GM21576 (cell line): ENCODE data around the gene C11orf21.

Experiments
- ATAC-seq: cut with Tn5 transposase; IDR thresholded peaks from one replicate; pipeline ENCODE4 v1.9.1; 2021; ENCODE audit warnings: mild to moderate bottlenecking, moderate library complexity; ENCODE audit not compliant: unreplicated experiment

The C11orf21 gene

DNA sequence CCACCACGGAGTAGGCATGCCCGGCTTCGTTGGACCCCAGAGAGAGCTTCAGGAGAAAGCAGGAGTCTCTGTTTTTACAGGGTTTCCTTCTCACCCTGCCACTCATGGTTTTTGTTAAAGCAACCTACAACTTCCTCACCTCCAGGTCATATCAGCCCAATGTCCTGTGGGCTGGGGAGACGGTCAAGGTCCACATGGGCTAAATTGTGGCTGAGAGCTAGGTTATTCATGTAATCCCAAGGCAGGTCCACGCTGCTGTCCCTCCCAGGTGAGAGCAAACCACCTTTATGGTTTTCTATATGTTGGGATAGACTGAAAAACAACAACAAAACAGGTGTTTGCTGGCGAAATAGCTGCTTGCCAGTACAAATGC is 19.6 kb upstream of the C11orf21 start:
- no peak for ATAC-seq

DNA sequence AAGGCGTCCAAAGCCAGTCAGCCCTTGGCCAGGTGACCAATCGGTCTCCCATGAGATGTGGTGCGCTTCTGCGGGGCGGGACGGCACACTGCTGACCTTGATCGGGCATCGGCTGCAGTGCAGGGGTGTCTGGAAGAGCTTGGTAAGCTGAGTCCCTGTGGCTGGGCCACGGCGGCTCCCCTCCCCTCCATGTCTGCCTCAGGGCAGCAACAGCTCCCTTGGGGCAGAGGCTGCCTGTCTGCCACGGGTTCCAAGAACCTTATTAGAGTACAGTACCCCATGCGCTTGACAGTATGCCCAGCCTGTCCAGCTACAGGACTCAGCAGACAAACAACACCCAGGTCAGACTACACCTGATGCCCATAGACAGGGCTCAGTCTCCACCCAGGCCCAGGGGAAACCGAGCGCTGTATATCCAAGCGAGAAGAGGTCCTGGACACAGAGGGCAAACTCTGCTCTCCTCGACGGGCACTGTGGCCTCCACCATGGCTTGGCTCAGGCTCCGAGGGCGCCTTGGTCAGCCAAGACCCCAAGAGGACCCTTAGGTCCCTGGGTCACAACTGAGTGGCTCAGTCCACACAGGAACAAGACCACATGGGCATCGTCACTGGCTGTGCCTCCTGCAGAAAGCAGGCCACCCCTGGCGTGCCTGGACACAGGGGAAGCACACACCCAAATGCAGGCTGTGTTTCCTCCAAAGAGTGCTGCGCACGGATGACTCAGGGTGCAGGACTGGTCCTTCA is 19.0 kb upstream of the C11orf21 start:
- ATAC-seq: no peak

DNA sequence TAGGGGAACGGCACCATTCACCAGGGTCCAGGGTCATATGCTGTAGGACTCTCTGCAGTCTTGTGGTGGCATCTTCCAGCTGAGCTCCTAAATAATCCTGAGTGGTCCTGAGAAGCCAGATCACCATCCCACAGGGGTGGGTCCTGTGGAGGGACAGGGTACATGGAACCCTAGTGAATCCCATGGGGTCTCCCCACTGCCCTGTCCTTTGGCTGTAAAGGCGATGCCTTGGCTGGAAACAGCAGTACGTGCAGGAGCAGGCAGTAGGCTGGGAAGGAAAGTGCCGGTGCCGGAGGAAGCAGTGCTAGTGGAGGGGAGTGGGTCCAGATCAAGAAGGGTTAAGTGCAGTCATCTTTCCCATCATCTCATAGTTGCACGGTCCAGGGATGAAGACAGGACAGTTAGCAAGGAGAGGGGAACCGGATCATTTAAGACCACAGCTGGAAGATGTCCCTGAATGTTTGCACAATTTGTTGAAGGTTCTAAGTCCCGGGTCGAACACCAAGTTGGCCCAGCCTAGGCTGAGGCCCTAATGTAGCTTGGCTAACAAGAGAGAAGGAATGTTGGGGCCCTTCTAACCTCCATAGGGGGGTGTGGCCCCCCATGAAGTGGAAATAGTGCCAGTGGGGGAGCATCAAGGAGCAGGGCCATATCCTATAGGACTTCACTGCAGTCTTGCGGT is 18.2 kb upstream of the C11orf21 start:
- ATAC-seq: no peak

DNA sequence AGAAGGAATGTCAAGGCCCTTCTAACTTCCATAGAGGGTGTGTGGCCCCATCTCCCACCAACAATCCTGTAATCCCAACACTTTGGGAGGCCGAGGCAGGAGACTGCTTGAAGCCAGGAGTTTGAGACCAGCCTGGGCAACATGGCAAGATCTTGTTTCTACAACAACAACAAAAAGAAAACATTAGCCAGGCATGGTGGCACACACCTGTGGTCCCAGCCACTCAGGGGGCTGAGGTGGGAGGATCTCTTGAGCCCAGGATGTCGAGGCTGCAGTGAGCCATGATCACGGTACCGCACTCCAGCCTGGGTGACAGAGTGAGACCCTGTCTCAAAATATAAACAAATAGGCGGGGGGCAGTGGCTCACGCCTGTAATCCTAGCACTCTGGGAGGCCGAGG is 17.0 kb upstream of the C11orf21 start:
- ATAC-seq: no peak

DNA sequence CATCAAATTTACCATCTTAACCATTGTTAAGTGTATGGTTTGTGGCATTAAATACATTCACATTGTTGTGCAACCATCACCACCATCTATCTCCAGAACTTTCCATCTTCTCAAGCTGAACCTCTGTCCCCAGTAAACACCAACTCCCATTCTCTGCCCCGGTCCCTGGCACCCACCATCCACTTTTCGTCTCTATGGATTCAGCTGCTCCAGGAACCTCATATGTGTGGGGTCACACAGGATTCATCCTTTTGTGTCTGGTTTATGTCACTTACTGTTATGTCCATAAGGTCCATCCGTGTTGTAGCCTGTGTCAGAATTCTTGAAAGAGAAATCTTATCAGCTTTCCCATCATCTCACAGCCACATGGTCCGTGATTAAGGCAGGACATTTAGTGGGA is 16.4 kb upstream of the C11orf21 start:
- no peak for ATAC-seq

DNA sequence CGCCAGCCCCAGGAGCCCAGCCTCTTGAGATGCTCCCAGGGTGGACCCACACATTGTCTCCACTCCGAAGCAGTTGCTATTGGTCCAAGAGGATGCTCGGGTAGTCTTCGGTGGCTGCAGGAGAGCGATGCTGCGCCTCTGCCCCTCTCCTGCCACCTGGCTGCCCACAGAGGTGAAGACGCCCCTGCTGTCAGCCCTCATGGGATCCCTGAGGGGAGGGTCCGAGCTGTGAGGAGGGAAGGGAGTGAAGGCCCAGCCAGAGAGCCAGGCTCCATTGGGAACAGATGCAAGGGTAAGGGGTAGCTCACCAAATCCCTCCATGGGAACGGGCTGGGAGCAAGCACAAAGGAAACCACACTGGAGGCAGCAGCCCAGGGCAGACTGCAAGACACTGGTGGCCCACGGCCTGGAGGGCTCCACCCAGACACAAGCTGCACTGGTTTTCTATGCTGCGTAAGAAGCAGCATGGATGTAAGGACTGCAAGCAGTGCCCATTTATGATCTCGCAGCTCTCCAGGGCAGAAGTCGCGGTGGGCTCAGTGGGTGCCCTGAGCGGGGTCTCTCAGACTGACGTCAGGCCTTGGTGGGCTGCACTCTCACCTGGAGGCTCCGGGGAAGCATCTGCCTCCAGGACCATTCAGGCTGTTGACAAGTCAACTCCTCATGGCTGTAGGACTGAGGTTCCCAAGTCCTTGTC is 15.8 kb upstream of the C11orf21 start:
- ATAC-seq: no peak

DNA sequence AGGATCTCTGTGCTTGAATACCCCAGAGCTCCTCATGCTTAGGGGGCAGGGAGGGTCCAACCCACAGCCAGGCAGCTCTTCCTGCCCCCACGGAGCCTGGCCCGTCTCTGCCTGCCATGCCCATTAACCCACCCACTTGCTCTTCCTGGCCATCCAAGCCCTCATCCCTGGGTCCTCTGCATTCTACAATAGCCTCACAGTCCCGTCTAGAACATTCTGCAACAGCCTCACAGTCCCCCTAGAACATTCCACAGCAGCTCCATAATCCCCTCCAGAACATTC is 15.2 kb upstream of the C11orf21 start:
- no peak for ATAC-seq

DNA sequence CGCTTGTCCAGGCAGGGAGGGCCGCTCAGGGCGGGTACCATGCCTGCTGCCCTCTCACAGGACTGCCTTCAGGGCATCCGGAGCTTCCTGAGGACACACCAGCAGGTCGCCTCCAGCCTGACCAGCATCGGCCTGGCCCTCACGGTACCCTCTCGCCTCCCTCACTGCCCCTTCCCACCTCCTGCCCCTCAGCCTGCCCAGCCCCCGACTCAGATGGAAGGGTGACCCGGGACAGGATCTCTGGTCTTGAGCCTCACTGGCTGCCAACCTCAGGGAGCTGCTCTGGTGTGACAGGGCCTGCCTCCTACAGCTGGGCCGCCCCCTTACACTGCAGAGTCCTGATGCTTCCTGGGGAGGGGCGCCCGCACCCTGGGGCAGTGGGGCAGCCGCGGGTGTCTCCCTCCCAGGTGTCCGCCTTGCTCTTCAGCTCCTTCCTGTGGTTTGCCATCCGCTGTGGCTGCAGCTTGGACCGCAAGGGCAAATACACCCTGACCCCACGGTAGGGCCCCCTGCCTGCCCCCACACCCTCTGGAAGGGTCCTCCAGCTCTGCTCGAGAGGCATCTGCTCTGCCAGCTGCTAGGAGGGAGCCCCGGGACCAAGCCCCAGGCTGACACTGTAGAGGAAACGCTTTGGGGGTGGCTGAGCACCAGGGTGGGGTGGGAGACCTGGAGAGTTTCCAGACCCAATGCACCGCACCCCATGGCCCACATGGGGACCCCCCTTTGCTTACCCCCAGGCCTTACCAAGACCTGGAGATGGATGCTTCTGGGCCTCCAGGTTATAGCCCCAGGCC is 14.6 kb upstream of the C11orf21 start:
- no peak for ATAC-seq

DNA sequence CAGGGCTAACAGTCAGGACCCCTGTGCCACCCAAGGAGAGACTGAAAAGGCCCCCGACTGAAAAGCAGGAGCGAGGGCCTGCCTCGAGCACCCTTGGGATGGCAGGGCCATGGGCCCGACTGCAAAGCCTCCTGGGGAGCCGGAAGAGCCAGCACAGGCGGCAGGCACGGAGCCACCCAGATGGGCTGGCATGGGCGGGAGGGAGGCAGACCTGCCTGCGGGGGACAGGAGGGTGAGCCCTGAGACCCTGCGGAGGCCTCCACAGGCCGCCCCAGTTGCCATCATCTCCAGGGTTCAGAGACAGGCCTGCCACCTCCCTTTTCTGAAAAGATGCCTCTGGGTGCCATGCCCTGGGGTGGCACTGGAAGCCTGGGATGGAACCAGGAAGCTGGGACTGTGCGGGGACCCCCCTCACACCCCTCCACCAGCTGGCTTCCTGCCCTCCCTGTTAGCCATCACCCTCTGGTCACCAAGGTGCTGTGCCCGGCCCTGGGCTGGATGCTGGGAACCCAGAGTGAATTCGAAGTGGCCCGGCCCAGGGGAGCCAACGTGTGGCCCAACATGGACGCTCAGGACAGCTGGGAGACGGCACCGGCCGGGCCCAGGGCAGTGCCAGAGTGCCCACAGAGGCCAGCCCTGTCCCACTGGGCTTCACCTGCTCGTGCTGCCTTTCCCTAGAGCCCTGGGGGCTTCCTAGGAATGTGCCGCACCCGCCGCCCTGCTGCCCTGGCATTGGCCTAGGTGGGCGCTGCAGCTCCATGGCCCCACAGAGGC is 13.9 kb upstream of the C11orf21 start:
- ATAC-seq: no peak

DNA sequence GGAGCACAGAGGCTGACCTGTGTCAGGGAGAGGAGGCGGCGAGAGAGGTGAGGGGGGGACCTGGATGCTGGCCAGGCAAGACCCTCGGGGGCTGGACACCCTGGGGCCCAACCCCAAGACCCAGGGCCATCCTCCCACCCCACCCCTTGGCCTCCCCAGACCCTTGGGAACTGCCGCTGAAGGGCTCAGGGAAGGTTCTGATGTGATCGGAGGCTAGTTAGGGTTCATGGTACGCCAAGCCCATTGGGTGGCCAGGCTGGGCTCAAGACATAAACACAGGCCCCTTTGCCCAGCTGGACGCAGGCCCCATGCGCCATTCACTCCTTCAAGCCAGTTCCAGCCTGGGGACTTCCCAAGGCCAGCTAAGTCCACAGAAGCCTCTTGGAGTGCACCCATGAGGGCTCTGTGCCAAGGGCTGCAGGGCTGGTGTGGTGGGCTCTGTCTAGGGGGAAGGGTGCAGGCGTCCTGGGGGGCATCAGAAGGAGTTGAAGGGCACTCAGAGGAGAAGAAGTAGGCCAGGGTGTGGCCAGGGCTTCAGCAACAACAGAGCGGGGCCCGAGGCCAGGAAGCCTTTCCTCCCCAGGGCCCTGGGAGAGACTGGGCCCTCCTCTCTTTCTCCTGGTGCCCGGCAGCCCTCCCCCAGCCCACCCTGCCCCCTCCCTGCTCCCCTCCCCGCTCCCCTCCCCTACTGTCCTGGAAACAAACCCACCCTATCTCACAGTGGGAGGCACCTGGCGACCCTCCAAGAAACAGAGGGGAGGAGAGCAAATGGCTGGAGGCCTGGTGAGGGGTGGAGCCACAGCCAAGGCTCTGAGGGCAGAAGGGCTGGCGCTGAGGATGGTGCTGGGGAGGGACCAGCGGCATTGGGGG is 13.0 kb upstream of the C11orf21 start:
- ATAC-seq: no peak

DNA sequence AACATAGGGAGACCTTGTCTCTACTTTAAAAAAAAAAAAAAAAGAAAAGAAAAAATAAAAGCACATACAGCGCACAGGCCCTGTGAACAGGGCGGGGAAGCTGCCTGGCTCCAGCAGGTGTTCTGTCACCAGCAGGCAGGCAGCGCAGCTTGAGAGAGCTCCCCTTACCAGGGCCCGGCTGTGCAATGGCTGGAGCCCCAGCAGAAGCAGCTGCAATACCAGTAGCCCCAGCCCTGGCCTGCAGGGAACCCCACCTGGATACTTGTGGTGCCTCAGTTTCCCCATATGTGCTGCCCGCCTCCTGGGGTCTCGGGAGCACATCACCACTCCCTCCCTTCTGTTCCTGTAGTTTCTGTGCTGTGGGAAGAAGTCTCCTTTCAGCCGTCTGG is 12.4 kb upstream of the C11orf21 start:
- no peak for ATAC-seq

DNA sequence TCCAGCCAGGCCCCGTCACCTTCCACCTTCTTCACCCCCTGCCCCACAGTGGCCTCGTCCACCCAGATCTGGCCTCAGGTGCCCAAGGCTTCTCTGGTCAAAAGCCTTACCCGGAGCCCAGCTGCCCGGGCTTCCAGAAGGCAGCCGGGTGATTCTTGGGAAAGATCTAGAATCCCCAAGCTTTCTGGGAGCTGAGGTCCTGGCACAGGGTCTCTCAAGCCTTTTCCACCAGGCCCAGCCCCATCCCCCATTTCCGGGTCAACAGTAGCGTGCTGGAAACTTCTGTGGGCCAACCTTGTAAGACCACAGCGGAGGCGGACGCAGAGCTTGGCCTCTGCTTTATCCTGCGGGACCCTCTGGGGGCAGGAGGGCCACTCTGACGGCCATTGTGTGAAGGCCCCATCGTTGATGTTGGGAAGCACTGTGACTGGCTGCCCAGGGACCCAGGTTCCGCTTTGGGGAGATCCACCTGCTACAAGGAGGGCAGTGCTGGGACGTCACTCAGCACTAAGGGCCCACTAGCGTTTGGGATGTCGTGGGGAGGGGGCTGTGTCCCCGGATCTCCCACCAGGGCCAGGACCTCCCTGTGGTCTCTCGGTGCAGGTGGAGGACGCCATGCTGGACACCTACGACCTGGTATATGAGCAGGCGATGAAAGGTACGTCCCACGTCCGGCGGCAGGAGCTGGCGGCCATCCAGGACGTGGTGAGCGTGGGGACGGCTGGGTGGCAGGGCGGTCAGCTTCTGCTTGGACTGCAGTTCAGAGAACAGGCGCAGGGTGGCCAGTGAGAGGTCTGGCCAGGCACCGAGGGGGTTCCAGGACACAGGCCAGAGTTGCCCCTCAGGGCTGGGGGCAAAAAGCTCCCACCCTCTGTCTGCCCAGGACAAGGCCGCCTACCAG is 11.6 kb upstream of the C11orf21 start:
- ATAC-seq: no peak

DNA sequence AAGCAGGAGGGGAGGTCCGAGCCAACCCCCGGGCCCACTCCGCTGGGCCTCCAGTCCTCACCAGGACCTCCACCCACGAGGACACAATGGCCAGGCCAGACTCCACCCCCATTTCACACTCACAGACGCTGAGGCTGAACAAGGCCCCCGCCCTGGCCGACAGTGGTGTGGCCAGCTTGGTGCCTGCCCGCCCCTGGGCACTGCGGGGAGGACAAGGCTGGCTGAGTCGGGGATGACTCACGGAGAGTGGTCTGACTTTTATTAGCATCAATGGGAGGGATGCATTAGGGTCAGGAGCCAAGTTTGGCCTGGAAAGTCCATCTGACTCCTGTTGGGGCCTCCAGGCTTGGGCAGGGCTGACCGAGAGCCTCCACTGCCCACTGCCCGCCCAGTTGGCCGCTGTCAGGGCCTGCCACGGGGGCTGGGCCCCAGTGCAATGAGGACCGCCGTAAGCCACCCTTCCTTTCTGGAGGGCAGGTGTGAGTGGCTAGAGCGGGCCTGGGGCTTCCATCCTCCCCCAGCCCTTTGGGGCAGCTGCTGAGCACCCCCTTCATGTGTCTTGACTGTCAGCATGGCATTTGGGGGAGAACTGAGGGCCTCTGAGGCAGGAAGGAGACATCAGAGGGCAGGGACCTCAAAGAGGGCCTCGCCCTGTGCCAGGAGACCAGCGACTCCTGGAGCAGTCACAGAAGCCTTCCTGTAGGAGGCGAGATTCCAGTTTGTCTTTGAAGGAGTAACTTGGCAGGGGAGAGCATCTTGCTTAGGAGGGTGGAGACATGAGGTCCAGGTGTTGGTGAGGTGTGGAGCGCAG is 10.7 kb upstream of the C11orf21 start:
- no peak for ATAC-seq

DNA sequence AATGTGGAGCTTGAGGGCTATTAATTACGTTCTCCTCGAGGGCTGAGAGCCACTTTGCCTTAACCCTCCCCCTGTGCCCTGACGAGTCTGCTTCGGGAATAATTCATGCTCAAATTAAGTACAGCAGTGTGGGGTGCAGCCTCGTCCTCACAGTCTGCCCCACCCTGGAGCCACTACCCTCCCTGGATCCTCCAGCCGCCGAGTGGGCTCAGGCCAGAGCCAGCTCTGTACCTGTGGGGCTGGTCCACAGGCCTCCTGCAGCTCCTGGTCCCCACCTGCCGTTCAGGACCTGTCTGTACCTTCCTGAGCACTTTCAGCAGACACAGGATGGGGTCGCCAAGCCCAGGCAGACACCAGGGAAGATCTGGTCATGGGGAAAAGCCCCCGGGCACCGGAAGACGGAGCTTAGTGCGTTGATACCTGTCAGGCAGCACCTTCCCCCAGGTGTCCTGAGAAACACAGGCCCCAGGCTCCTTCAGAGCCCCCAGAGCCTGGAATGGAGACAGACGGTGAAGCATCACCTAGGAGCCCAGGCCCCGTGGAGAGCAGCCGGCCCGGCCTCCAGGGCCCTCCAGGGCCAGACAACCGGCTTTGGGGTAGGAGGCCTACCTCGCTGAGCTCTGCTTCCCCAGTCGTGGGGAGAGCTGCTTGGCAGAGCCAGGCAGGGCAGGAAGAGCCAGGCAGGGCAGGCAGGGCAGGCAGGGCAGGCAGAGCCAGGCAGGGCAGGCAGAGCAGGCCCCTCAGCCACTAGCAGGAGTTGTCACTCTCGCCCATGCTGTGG is 9.8 kb upstream of the C11orf21 start:
- no peak for ATAC-seq

DNA sequence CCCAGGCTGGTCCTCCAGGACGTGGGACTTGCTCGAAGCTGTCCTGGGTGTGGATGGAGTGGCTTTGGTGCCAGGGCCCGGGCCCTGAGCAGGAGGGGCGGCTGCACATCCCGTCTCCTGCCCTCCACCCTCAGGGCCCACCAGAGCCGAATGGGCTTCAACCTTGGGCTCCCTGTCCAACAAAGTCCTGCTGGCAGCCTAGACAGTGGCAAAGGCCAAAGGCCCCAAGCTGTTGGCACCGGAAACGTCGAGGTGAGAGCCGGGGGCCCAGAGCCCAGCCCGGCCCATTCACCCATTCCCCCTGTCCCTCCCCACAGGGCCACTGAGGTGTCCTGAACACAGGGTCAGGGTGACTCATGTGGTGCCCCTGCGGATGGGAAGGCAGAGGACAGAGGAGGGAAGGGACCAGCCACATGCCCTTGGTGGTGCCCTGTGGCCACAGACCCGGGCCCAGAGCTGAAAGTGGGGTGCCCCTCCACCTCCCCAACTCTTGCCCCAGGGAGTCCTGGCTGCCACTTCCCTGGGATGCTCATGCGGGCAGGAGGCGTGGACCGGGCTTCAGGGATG is 9.2 kb upstream of the C11orf21 start:
- ATAC-seq: no peak

DNA sequence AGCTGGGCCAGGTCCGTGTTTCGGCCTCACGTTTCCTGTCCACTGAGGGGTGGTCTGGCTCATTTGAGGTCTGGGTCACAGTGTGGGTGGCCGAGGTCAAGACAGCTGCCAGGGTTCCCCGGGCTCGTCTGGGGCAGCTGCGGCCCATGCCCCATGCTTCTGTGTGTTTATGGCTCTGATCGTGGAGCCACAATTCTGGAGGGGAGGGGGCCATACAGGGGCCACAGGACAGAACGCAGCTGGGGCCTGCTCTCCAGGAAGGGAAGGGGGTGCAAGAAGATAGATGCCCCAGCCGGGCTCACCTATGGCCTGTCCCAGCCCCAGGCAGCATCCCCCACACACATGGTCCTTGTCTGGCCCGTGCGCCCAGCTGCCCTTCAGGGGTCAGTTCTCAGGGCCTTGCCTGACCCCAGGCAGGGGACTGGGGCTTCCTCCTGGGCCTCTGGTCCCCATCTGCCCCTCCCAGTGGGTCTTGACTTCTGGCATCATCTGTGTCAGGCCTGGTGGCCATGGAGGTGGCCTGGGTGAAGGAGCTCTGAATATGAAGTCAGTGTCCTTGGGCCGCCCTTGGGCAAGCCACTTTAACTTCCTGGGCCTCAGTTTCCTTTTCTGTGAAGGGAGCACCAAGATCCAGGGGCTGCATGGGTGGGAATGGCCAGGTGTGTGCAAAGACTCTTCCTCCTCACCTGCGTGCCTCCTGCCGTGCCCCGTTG is 8.5 kb upstream of the C11orf21 start:
- ATAC-seq: no peak
